Hair follicle dermal papilla cell (primary cell): ENCODE measurements around the gene USP8. TPM values are rescaled to one million over a fixed set of nuclear protein-coding genes. Genes with fewer than 3 reads are reported as not detected.

ENCODE experiments used
- small RNA-seq: library from RNA; depleted of rRNA; stranded (forward); fragments of <200 nt; gene quantifications from one replicate; pipeline ENCODE3, GENCODE V24; 2012
- total RNA-seq: library from RNA; depleted of rRNA; stranded (reverse); fragments of >200 nt; gene quantifications from 2 replicates; pipeline ENCODE4 v1.2.3, GENCODE V29; 2012

The USP8 gene
- total RNA-seq = 64.3 and 74.9 TPM in 2 replicates

GRCh38 chr15:50424066-50424890, at the start of gene USP8:
Gene USP8, plus strand, starts transcription at chr15:50424405. Its CDS starts 14,669 bp downstream, at chr15:50439074.

GRCh38 chr15:50546566-50546965, 122.4 kb downstream of the USP8 start, which contains the start of gene USP50:
Gene USP50, minus strand, starts transcription at chr15:50546666. Its CDS starts 141 bp downstream, at chr15:50546525.

Small RNA genes lying within 50 kb of the gene (small RNA-seq; reads per million reads assigned to genes)
- gene RNA5SP395 = not detected

Other genes starting within 250 kb of the USP8 start
- 0.16 and 0.24 TPM in 2 replicates for gene SLC27A2, start 242.2 kb upstream of the USP8 start, total RNA-seq
- gene HDC, start 158.7 kb upstream of the USP8 start, total RNA-seq = not detected in 2 replicates
- gene GABPB1, start 69.2 kb upstream of the USP8 start, total RNA-seq = 35.9 and 46.4 TPM in 2 replicates
- 0.65 and 1.5 TPM in 2 replicates for gene USP50, start 122.3 kb downstream of the USP8 start, total RNA-seq